CD4-positive, alpha-beta T cell (primary cell): Measurements from ENCODE around the gene ITPKB. TPM values are rescaled to one million over a fixed set of nuclear protein-coding genes. Genes with fewer than 3 reads are reported as not detected.
"Not testable (repeated sequence)": the region's sequence is repeated elsewhere in the genome, so short reads cannot be mapped to it uniquely, and the experiment has no call there.

Source experiments
- ATAC-seq: fragments of 200-7000 bp; cut with Tn5 transposase; one replicate; pipeline ENCODE4 v1.10.0; 2022; ENCODE audit warnings: mild to moderate bottlenecking; ENCODE audit not compliant: poor library complexity
- CTCF ChIA-PET: fragments of 350-600 bp; sonication (Branson Sonifier 250); formaldehyde crosslinking; loops from one replicate; lab custom pipeline; 2021; ENCODE audit warnings: antibody characterized with exemption, inconsistent platforms; lab: Charles Lee
- POLR2A ChIA-PET: fragments of 350-600 bp; sonication (Branson Sonifier 250); formaldehyde crosslinking; loops from one replicate; lab custom pipeline; 2021; ENCODE audit warnings: antibody characterized with exemption, inconsistent platforms; lab: Charles Lee
- DNase-seq, 14 experiments: peaks; one replicate each; pipeline ENCODE4 v3.0.0-alpha.2; 2013 to 2020; ENCODE audit warnings: mixed read lengths in 2 of 14
- H3K27ac ChIP-seq, 2 donors: one replicate each; pipeline versions ENCODE4 v1.5.1 to v1.7.0; 2013; ENCODE audit warnings: low read length in 2 of 2, low read depth in 1 of 2, mild to moderate bottlenecking in 1 of 2
- H3K27me3 ChIP-seq, 2 experiments: 1 replicate in 1 of 2; 2 replicates in 1 of 2; pipeline versions ENCODE4 v1.6.1 to v1.7.0; 2013; ENCODE audit warnings: low read length in 2 of 2, control low read depth in 1 of 2, mild to moderate bottlenecking in 1 of 2, moderate library complexity in 1 of 2; ENCODE audit not compliant: insufficient read depth in 2 of 2, control insufficient read depth in 1 of 2
- H3K36me3 ChIP-seq: one replicate; pipeline ENCODE4 v1.6.1; 2013; ENCODE audit warnings: low read length, control low read depth; ENCODE audit not compliant: insufficient read depth
- H3K4me1 ChIP-seq: one replicate; pipeline ENCODE4 v1.6.1; 2013; ENCODE audit warnings: low read length, control low read depth; ENCODE audit not compliant: insufficient read depth
- H3K4me3 ChIP-seq: one replicate; pipeline ENCODE4 v1.5.1; 2013; ENCODE audit warnings: mild to moderate bottlenecking, low read length, moderate library complexity
- H3K9me3 ChIP-seq, 2 experiments: 1 replicate in 1 of 2; 2 replicates in 1 of 2; pipeline versions ENCODE4 v1.6.1 to v1.7.0; 2013; ENCODE audit warnings: low read length in 2 of 2, mild to moderate bottlenecking in 2 of 2, control low read depth in 1 of 2, moderate library complexity in 1 of 2; ENCODE audit not compliant: control insufficient read depth in 1 of 2, insufficient read depth in 1 of 2
- H3K27ac Mint-ChIP-seq: one replicate; pipeline ENCODE4 v1.8.0; 2020; ENCODE audit warnings: mixed read lengths
- H3K27me3 Mint-ChIP-seq: one replicate; pipeline ENCODE4 v1.8.0; 2021; ENCODE audit warnings: mixed read lengths
- H3K36me3 Mint-ChIP-seq: one replicate; pipeline ENCODE4 v1.8.0; 2021; ENCODE audit warnings: low read depth, mixed read lengths
- H3K4me1 Mint-ChIP-seq: one replicate; pipeline ENCODE4 v1.8.0; 2021; ENCODE audit warnings: low read depth, mixed read lengths
- H3K4me3 Mint-ChIP-seq: one replicate; pipeline ENCODE4 v1.8.0; 2020; ENCODE audit warnings: mild to moderate bottlenecking, mixed read lengths
- H3K9me3 Mint-ChIP-seq: one replicate; pipeline ENCODE4 v1.8.0; 2020; ENCODE audit warnings: mixed read lengths
- CTCF ChIP-seq: fragments of 200-600 bp; IDR thresholded peaks from one replicate; pipeline ENCODE4 v1.8.0; 2022; ENCODE audit warnings: antibody characterized with exemption, mild to moderate bottlenecking
- intact Hi-C, 2 experiments: fragments of 100-400 bp; cut with DNase I in 1 of 2; cut with micrococcal nuclease in 1 of 2; formaldehyde crosslinking; loops; one replicate each; pipeline versions ENCODE4 v1.15.1 to v1.9.0; 2023 to 2025; cut with DNase I, micrococcal nuclease
- total RNA-seq, 174 experiments: library from RNA in 2 of 174; stranded (reverse) in 2 of 174; gene quantifications; one replicate each; pipeline ENCODE4 v1.2.3 and lab custom pipeline; 2021 to 2026

ITPKB gene
- total RNA-seq, 2 experiments from 2014 or later: 565 to 583 TPM

- no peak for TF ChIP-seq CTCF
- Mint-ChIP-seq H3K4me1 (no peaks in the 10 kb centered on the region), H3K4me3 (no peak overlapping the region), H3K27ac (no peak overlapping the region), H3K27me3 (no peaks in the 10 kb centered on the region), H3K36me3 (no peaks in the 10 kb centered on the region), H3K9me3 (no peaks in the 10 kb centered on the region)
- no peak for DNase-seq
- intact Hi-C loops: no loop called here
- H3K4me3 ChIP-seq: no peak overlapping the region
- ChIA-PET POLR2A (no interaction called here), CTCF (no interaction called here)
- no peak for ATAC-seq
- no peaks in the 10 kb centered on the region for H3K4me1 ChIP-seq
- no peak overlapping the region for H3K27ac ChIP-seq
- no peaks in the 10 kb centered on the region for H3K36me3 ChIP-seq
- H3K9me3 ChIP-seq: peaks cover 0 to 4% of the 10 kb centered on the region in 2 experiments
- peaks cover 0 to 2% of the 10 kb centered on the region in 2 experiments for H3K27me3 ChIP-seq
Measured at GRCh38 chr1:226601456-226601855, 137.6 kb downstream of the ITPKB start.

- Histone ChIP-seq H3K27me3 (peaks cover 0 to 6% of the 10 kb centered on the region in 2 experiments), H3K27ac (no peak overlapping the region), H3K9me3 (peaks cover 0 to 4% of the 10 kb centered on the region in 2 experiments), H3K4me3 (no peak overlapping the region), H3K36me3 (no peaks in the 10 kb centered on the region), H3K4me1 (no peaks in the 10 kb centered on the region)
- no peaks in the 10 kb centered on the region for H3K36me3 Mint-ChIP-seq
- no peak for DNase-seq
- no peak overlapping the region for H3K27ac Mint-ChIP-seq
- intact Hi-C loops: no loop called here
- no peak overlapping the region for H3K4me3 Mint-ChIP-seq
- H3K27me3 Mint-ChIP-seq: no peaks in the 10 kb centered on the region
- POLR2A ChIA-PET: no interaction called here
- no peak for ATAC-seq
- no peak for TF ChIP-seq CTCF
- H3K4me1 Mint-ChIP-seq: no peaks in the 10 kb centered on the region
- no peaks in the 10 kb centered on the region for H3K9me3 Mint-ChIP-seq
- CTCF ChIA-PET: no interaction called here
Measured at GRCh38 chr1:226600254-226600653, 138.8 kb downstream of the ITPKB start.

- H3K27ac Mint-ChIP-seq: no peak overlapping the region
- no peaks in the 10 kb centered on the region for H3K4me1 ChIP-seq
- intact Hi-C loops: no loop called here
- H3K36me3 ChIP-seq: no peaks in the 10 kb centered on the region
- no peaks in the 10 kb centered on the region for H3K9me3 Mint-ChIP-seq
- H3K4me3 Mint-ChIP-seq: no peak overlapping the region
- H3K4me1 Mint-ChIP-seq: no peaks in the 10 kb centered on the region
- TF ChIP-seq CTCF: no peak
- POLR2A ChIA-PET: no interaction called here
- H3K9me3 ChIP-seq: peaks cover 0 to 4% of the 10 kb centered on the region in 2 experiments
- H3K4me3 ChIP-seq: no peak overlapping the region
- no peak for ATAC-seq
- H3K27me3 ChIP-seq: peaks cover 0 to 6% of the 10 kb centered on the region in 2 experiments
- H3K27me3 Mint-ChIP-seq: no peaks in the 10 kb centered on the region
- DNase-seq: no peak
- H3K36me3 Mint-ChIP-seq: no peaks in the 10 kb centered on the region
- no peak overlapping the region for H3K27ac ChIP-seq
- CTCF ChIA-PET: interaction anchor here (0.6 kb wide), 1 partner anchor 13 kb away, joined by 3 read pairs; no protein-coding TSS in a partner anchor
Measured at GRCh38 chr1:226599636-226600238, 139.3 kb downstream of the ITPKB start.

GRCh38 chr1:226598955-226599354, 140.1 kb downstream of the ITPKB start:
- H3K27me3 Mint-ChIP-seq, POLR2A ChIA-PET, ATAC-seq, H3K4me3 Mint-ChIP-seq, H3K27me3 ChIP-seq, H3K27ac ChIP-seq, H3K27ac Mint-ChIP-seq, DNase-seq, H3K36me3 ChIP-seq, intact Hi-C loops, H3K9me3 ChIP-seq, H3K4me1 Mint-ChIP-seq, H3K4me1 ChIP-seq, H3K36me3 Mint-ChIP-seq, H3K9me3 Mint-ChIP-seq, H3K4me3 ChIP-seq: not testable (repeated sequence)
- CTCF ChIA-PET: interaction anchor here (0.6 kb wide), 1 partner anchor 13 kb away, joined by 3 read pairs; no protein-coding TSS in a partner anchor
